M059J (cell line): ENCODE measurements around the gene RBFOX2. TPM values are rescaled to one million over a fixed set of nuclear protein-coding genes. Genes with fewer than 3 reads are reported as not detected.

Source experiments
- DNase-seq: peaks from one replicate; pipeline ENCODE4 v3.0.0-alpha.2; 2012; ENCODE audit warnings: low read depth
- total RNA-seq: library from RNA; depleted of rRNA; stranded (reverse); fragments of >200 nt; shearing (Covaris generic); gene quantifications from 2 replicates; pipeline ENCODE4 v1.2.3, GENCODE V29; 2014

RBFOX2 gene
- total RNA-seq, 1 experiment from 2014 or later, result 78.5 TPM

DNA sequence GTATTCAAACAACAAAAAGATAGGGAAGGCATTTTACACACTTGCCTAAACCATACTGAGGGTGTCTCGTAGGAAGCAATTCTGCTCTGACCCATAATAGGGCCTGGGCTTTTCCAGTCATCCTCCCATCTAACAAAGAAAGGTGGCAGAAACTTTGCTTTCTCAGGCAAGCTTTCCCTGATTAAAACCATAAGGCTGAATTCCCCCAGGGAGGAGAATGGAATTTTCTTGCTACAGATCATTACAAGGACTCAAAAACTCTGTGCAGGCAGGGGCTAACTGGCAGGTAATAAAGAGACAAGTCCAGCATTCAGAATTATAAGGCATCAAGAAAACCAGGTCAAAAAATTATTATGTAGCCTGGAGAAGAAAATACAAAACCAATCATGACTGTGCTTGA lies 90.4 kb downstream of the RBFOX2 start:
- DNase-seq, result no peak

DNA sequence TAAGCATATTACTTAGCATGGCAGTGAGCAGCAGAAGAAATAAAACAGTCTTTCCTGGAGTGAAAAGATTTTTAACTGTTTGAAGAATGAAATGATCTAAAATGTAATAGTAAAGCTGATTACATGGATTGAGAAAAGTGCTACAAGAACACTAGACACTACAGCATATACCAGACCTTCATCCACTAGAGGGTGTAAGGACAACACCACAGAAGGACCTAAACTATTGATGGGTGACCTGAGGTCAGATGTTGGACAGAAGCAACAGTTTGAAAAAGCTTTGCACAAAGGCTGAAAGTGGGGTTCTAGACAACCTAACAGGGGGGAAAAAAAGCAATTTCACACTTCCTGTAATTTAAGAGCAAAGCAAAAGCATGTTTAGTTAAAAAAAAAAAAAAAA lies 97.7 kb downstream of the RBFOX2 start:
- DNase-seq, result peak; percentile 68

DNA sequence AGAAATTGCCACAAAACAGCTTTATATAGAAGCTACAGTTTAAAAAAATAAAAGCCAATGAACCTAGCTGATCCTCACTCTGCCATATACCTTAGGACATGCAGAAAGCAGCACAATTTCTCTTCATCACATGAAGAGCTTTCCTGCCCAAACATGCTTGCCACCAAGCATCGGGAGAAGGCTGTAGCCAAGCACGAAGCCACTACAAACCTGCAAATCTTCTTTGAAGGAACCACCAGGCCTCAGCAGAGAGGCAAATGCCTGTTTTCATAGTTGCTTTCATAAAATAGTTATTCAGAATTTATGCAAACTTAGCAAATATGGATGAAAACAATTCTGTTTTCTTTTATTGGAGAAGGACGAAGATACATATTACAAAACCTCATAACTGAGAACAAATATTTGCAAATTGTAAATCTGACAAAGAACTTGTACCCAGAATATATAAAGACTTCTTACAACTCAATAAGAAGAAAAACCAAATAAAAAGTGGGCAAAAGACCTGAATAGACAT lies 100.3 kb downstream of the RBFOX2 start:
- DNase-seq, result no peak

DNA sequence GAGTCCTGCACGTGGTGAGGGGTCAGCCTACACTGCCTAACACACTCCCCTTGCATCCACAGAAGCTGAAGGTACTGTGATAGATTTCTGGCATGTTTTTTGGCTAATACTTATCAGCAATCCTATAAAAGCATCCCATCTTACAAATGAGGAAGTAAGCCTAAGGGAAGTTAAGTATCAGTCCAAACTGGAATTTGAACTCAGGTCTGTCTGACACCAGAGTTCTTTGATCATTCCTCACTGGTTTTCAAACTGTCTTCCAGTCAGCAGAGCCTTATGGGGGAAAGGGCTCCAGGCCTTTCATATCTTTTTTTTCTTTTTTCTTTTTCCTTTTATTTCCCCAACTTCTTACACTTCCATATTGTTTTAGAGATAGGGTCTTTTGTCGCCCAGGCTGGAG lies 105.6 kb downstream of the RBFOX2 start:
- DNase-seq, result no peak

DNA sequence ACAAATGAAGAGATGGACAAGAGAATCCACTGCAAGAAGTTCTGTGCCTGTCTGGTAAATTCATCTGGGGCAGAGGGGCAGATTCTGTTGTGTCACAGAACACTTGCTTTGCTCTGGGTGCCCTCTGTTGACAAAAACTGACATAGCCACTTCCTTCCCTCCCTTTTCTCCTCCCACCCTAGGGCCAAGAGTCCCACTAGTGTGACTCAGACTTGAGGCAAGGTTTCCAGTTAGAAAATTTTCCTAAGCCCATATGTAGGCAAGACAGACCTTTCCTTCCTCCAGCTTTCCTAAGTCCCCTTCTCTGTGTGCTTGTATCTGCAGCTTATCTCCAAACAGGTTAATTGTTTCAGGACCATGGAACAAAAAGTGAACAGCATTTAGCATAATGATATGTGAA lies 106.8 kb downstream of the RBFOX2 start:
- peak; percentile 90 for DNase-seq

DNA sequence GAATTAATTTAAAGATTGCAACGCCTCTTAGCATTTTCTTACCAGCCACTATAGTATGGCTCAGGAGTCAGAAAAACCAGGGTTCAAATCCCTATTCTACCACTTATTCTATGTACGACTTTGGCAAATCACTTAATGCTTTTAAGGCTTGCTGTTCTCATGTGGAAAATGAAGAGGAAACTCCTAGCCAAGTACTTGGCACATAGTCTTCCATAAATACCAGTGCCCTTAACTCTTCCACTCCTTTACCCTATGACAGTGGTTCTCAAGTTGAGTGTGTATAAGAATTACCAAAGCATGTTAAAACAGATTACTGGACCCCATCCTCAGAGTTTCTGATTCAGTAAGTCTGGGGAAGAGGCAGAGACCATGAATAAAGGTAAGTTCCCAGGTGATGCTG lies 107.6 kb downstream of the RBFOX2 start:
- no peak for DNase-seq

DNA sequence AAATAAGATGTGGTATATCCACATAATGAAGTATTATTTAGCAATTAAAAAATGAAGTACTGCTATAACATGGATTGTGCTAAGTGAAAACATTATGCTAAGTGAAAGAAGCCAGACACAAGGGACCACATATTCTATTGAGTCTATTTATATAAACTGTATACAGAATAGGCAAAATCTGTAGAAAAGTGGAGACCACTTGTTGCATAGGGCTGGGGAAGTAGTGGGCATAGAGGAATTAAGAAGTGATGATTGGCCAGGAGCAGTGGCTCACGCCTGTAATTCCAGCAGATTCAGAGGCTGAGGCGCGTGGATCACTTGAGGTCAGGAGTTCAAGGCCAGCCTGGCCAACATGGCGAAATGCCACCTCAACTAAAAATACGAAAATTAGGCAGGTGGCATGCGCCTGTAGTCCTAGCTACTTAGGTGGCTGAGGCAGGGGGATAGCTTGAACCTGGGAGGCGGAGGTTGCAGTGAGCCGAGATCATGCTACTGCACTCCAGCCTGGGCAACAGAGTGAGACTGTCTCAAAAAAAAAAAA lies 109.6 kb downstream of the RBFOX2 start:
- no peak for DNase-seq

DNA sequence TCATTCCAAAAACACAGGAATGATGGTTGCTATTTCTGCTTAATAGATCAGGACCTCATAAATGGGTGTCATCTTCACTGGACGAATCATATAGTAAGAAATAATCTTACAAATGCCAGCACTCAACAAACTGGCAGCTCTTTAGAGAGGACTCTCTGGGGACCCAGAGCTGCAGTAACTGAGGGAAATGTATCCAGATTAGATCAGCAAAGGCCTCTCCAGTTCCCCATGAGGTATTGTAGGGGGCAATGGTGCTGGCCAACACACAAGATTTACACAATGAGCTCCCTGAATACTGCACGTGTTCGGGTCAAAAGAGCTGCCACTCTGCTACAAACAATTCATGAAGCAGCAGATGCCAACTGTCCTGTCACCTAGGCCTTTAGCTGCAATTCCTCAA lies 110.2 kb downstream of the RBFOX2 start:
- DNase-seq, result no peak

DNA sequence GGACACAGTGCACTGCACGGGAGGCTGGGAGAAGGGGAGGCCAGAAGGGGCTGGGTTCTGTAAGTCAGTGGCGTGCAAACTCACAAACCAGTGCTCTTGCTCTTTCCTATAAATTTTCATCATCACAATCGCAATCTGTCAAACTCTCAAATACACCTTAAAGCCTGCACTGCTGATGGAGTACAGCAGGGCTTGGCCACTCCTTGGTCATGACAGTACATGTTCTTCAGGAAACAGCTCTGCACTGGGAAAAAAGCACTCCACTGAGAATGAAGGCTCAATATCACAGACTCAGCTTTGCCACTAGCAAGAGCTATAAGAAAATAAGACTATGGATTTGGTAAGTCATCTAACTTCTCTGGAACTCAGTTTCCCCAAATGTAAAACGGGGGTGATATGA lies 111.0 kb downstream of the RBFOX2 start:
- DNase-seq, result no peak

DNA sequence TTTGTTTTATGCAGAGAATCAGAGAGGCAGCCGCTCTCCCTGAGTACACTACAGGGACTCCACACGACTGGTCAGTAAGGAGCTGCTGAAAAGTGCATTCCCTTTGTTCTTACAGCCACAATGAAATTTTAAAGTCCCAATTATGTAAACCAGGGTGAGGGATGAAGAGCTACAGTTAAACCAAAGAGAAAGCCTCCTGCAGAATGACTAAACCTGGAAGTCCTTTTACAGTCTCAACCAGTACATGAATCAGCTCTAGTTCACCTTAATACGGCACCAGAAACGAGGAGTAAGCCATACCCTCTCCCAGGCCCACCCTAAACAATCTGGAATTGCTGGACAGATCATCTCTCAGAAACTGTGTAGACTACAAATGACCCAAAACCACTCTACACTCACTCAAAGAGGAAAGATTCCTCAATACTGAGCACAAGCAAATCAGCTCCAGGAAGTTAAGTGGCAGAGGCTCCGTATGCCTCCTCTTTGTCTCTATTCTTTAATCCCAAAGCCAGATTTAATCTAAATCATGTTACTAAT lies 113.1 kb downstream of the RBFOX2 start:
- peak; percentile 64 for DNase-seq

DNA sequence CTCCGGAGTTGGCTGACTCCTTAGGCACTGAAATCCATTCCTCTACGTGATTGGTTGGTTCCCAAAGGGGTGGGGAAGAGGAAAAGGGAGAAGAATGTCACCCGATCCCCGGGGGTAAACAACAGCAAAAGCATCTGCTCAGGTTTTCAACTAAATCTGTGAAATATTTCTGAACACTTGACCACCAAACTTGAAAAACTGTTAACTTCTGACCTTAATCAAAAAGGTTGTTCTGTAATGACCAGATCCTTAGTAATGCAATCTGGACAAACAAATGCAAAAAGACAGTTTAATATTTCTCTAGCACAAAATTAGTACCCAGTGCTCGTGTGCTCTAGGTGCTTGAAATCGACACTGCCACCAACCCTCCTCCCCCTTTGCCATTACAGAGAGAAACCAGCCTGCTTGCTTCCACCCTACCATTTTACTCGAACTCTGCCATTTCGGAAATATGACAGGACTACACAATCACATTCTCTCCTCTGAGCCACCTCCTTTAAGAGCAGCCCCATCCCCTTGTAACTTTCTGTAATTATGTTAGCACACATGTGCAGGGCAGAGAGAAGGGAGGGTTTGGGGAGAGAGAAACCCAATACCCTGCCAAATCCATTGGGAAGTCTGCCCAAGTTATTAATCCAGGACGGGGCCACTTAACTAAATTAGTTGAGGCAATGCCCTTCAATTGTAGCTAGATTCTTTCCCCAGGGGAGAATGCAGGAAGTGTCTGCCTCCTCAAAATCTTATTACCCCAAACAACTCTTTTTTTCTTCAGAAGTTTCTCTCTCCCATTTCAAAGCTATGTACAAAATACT lies 113.8 kb downstream of the RBFOX2 start:
- peak; percentile 93 for DNase-seq

DNA sequence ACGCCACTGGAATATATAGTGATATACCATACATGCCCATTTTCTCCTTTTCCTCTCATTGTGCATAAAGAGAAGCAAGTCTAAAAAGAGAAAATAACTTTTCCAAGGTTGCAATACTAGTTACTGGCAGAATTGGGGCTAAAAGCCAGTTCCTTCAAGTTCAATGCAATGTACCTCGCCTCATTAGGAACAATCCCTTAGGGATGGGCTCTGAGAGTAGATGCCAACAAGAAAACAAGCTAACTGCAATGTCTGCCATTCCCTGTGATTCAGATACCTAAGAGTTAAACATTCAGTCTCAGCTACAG lies 114.3 kb downstream of the RBFOX2 start:
- DNase-seq, result no peak

DNA sequence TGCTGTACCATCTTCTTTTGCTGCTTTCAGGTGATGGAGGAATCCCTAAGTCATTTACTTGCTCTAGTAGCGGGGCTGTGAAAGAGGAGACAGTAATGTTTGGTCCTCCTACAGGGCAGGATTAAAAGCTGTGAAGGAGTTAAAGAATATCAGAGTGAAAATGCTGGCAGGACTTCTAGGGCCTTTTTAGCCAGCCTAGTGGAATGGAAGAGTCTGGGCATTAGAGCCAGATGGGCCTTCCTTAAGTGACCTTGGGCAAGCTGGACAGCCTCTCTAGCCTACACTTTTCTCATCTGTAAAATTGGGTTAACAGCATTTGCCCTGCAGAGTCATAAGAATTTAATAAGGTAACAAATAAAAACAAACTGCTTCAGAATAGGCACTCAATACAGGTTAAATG lies 114.7 kb downstream of the RBFOX2 start:
- no peak for DNase-seq

DNA sequence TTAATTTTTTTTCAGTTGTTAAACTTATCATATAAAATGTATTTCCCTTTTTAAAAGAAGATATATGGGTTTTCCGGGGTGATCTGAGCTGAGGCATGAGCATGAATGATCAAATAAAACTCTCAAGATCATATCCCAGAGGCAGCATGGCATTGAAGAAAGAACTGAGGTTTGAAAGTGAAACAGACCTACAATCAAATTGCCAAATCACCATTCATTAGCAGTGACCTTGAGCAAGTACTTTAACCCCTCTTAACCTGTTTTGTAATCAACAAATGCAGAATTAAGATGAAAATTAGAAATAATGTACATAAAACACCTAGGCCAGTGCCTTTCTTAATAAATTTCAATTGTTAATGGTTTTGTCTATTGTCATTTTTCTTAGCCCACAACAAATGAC lies 116.0 kb downstream of the RBFOX2 start:
- DNase-seq, result no peak

DNA sequence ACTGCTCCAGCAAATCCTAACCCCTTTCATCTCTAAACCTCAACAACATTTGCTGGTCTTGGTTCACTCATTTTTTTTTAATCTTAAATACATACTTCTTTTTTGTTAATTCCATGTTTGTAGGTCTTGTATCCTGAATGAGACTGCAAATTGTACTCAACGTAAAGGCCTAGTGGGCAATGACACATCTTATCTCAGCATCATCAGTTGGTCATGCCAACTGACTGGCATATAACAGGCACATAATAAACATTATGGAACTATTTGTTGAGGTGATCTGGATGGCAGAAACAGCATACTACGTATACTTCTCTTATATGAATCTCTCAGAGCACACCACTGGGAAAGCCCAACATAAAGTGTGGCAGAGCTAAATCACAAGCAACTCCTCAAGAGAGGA lies 116.7 kb downstream of the RBFOX2 start:
- DNase-seq, result no peak

DNA sequence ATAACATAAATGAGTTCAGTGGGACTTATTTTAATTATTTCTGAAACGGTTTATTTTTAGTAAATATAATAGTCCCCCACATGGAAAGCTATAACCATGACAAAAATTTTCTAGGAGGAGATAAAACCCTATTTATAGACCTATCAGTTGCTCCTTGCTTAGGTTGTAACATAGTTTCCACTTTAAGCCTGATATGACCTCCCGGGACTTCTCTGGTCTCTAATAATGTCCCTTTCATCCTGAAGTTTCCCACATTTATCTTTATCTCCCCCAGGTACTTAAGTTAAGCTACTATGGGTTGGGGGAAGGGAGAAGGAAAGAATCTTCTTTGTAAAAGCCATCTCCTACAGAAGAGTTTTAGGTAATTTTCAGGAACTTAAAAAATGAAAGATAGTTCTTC lies 117.7 kb downstream of the RBFOX2 start:
- no peak for DNase-seq

DNA sequence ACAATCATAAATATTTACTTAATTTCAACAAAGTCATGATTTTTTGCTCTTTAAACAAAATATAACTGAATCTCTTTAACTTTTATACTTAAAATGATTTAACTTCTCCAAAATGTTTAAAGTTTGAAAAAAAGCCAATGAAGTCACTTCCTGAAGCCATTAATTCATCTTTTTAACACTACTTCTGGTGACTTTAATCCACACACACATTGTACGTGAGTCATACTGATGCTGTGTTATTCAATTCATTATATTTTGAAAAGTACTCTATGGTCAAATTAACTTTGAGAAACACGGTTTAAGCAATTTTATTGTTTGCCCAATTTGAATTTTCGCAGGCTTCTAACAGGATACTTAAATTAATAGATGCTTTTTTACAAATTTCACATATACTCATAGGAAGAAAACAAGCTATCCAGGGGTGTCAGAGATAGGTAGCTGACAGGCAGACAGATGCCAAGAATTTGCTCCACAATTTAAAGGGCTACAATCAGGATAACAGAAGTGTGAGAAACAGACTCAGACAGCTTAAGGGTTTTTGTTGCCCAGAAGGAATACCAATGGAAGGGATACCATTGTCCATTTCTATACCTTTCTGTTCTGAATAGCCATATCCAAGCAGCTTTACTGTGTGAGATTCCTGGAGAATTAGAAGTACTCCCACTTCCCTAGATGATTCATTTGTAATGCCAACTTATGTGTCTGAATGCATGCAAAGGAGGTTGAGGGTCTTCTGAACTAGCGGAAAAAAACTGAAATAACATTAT lies 118.4 kb downstream of the RBFOX2 start:
- DNase-seq, result peak; percentile 28

DNA sequence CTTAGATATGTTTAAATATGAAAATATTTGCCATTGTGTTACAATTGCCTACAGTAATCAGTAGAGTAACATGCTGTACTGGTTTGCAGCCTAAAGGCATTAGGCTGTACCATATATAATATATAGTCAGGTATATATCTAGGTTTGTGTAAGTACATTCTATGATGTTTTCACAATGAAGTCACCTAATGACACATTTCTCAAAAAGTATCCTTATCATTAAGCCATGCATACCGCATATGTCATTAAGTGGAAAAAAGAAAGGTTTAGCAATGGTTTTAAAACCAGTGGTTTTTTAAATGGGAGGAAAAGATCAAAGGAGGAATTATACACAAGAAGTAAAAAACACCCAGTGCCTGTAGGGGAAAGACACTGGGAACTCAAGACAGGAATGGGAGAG lies 122.7 kb downstream of the RBFOX2 start:
- no peak for DNase-seq

DNA sequence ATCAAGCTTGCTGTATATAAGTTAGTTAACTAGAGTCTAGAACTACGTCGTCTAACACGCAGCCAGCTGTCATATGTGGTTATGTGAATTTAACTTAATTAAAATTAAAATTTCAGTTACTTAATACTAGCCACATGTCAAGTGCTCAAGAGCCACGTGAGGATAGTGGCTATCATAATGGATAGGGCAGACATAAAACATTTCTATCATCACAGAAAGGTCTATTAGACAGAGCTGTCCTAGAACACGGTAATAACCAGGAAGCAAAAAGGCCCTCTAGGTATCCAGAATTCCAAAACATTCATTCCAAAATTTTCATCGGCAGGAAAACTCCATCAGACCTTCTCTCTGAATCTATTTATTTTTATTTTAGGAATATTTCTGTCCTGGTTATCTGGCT lies 123.9 kb downstream of the RBFOX2 start:
- no peak for DNase-seq

DNA sequence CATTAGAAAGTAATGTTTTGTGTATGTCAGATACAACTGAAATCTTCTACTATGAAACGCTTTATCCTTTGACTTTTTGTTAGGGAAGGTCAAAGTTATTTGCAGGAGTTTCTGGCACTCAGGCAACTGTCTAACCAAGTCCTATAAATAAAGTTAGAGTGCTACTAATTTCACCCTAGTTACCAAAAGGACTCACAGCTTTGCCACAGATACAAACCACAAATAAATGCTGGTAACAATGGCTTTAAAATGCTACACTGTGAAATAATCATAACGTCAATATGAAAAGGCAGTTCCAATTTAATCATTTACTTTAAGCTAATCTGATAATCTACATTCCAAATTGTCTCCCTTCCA lies 124.3 kb downstream of the RBFOX2 start:
- no peak for DNase-seq

DNA sequence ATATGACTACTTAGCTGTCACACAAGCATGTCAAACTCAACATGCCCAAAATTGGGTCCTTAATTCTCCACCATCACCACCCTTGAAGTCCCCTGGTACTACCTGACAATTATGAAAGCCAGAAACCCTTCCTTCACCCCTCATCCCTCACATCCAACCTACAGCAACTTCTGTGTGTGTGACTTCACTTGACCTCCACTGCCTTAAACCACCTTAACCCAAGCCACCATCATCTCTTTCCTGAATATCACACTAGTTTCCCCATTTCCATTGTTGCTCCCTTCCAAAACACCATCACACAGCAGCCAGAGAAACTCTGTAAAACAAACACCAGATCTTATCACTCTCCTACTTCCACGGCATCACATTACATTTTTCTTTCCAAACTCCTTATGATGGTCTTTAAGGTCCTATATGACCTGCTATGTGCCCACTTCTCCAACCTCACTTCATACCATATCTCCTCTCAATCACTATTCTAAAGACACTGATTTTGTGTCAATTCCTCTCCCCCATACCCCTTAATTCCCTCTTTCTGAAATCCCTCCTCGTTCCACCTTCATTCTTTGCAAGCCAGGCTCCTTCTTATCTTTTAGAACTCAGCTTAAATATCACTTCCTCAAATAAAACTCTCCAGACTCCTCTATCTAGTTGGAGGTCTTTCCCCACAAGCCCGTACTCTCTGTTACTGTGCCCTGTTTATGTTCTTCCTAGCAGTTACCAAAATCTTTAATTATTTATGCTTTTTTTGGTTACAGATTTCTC lies 124.9 kb downstream of the RBFOX2 start:
- DNase-seq, result no peak
